C4-2B (cell line): Measurements from ENCODE around the gene LONRF2.

ENCODE experiments used
- CTCF ChIP-seq: fragments of 450-650 bp; conservative IDR thresholded peaks from 2 replicates; pipeline ENCODE4 v1.5.1; 2017; ENCODE audit warnings: mild to moderate bottlenecking
- ZFX ChIP-seq: fragments of 450-650 bp; IDR thresholded peaks from 2 replicates; pipeline ENCODE4 v1.6.1; 2017

GRCh38 chr2:100339823-100340222 lies 17.5 kb upstream of the LONRF2 start:
- TF ChIP-seq CTCF, result no peak
- no peak for TF ChIP-seq ZFX
